Omental fat pad (tissue), 4 donors: Measurements from ENCODE around the gene TEC. TPM values are rescaled to one million over a fixed set of nuclear protein-coding genes. Genes with fewer than 3 reads are reported as not detected.
A peak's percentile ranks its signal among the peaks of the same experiment; 100 is the strongest.
"Not testable (repeated sequence)": the region's sequence is repeated elsewhere in the genome, so short reads cannot be mapped to it uniquely, and the experiment has no call there.

ENCODE experiments used
- ATAC-seq: fragments of 150-250 bp; one replicate; pipeline ENCODE4 v1.9.1; 2016; ENCODE audit warnings: mild to moderate bottlenecking, moderate library complexity; ENCODE audit not compliant: low FRiP score
- DNase-seq: peaks from one replicate; pipeline ENCODE4 v3.0.0-alpha.2; 2019; ENCODE audit warnings: low spot score
- total RNA-seq, 4 donors: library from RNA; depleted of rRNA; stranded (reverse); fragments of >200 nt; gene quantifications; one replicate each; pipeline ENCODE4 v1.1.0, GENCODE V29; 2016
- TF ChIP-seq, protein P1 (sequence below), 3 donors: fragments of 450-650 bp; IDR thresholded peaks; one replicate each; pipeline ENCODE4 v1.5.1; 2016 to 2017; ENCODE audit warnings: antibody characterized with exemption in 3 of 3, mild to moderate bottlenecking in 3 of 3, moderate library complexity in 2 of 3

TEC gene
- total RNA-seq = 1 to 10 TPM; 2.6 to 4.8 (median 3.9) TPM

DNA sequence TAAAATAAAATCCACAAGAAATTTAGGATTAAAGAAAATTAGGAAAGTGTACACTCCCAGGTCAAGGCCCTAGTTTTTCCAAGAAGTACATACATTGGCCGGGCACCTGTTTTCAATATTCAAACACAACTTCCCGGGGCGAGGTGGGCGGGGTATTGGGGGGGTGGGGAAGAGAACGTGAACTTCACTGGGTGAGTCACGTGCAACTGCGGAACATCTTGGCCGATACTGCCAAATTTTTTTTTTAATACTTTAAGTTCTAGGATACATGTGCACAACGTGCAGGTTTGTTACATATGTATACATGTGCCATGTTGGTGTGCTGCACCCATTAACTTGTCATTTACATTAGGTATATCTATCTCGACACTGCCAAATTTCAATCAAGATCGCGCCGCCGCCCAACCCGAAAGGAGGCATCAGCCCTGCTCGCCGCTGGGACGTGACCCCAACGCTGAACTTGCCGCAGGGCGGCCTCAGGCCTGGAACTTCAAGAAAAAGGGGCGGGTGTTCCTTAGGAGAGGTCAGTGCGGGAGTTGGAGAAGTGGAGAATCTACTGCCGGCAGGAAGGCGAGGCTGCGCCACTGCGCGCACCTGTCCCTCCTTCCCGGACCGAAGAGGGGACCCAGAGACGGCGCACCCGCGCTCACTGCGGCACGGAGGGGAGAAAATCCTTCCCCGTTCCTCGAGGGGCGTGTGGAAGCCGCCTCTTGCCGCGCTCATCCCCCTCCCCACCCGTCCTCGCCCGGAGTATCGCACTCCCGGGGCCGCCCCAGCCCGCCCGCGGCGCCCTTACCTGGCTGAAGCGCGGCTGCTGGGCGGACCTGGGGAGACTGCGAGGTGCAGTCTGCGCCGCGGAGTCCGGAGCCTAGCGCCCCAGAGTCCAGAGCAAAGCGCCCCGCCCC is at the start of gene TEC:
Gene TEC, minus strand, starts transcription at position 883 of the 905 bp plus-strand sequence. CDS start 41,224 bp downstream, outside the sequence.
- TF ChIP-seq, protein P1, sequence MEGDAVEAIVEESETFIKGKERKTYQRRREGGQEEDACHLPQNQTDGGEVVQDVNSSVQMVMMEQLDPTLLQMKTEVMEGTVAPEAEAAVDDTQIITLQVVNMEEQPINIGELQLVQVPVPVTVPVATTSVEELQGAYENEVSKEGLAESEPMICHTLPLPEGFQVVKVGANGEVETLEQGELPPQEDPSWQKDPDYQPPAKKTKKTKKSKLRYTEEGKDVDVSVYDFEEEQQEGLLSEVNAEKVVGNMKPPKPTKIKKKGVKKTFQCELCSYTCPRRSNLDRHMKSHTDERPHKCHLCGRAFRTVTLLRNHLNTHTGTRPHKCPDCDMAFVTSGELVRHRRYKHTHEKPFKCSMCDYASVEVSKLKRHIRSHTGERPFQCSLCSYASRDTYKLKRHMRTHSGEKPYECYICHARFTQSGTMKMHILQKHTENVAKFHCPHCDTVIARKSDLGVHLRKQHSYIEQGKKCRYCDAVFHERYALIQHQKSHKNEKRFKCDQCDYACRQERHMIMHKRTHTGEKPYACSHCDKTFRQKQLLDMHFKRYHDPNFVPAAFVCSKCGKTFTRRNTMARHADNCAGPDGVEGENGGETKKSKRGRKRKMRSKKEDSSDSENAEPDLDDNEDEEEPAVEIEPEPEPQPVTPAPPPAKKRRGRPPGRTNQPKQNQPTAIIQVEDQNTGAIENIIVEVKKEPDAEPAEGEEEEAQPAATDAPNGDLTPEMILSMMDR (IDR thresholded peaks at IDR 0.05) = no peak
- ATAC-seq = peak; percentile 63
- DNase-seq = no peak

DNA sequence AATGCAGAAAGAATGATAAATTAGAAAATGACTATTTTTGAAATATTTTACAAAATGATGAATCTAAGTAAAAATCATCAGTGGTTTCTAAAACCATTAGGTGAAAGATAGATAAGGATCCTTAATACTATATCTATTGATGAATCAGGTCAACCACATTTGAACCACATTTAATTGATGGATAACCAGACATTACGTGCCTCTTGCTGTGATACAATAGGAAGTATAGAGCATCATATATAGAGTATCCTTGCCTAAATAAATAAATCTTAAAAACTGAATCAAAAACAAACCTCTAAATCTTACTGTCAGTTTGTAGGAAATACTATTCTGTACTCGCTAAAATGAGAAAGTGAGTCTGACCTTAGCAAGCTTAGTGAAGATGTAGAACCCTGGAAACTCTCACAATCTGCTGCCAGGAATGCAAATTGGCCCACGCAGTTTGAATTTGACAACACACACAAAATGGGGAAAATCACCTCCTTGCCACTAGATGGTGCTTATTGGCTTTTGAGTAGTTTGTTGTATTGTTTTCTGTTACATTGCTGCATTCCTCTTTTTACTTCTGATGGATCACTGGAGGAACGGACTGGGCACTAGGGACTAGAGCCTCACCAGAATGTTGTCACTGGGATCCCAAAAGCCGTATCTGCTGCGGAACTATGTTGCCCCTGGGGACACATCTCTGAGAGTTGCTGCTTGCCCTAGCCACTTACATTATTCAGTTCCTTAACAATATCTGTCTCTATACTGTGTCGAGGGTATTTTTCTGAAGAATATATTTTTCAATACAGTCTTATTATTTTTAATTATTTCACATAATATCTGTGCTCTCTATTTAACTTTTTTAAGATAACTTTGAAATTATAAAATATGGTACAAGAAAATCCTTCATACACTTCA is 46.3 kb upstream of the TEC start:
- no peak for ATAC-seq
- TF ChIP-seq, protein P1 (IDR thresholded peaks at IDR 0.05) = peak in 1 of 3 donors; percentile 16
- DNase-seq = no peak

DNA sequence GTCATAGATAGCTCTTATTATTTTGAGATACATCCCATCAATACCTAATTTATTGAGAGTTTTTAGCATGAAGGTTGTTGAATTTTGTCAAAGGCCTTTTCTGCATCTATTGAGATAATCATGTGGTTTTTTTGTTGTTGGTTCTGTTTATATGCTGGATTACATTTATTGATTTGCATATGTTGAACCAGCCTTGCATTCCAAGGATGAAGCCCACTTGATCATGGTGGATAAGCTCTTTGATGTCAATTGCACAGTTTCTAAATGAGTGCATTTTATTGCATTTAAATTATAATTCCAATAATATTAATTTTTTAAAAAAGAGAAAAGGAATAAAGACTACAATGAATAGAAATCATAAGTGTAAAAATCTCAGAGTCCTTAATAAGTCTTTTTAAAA is 45.1 kb upstream of the TEC start:
- ATAC-seq, DNase-seq: not testable (repeated sequence)

DNA sequence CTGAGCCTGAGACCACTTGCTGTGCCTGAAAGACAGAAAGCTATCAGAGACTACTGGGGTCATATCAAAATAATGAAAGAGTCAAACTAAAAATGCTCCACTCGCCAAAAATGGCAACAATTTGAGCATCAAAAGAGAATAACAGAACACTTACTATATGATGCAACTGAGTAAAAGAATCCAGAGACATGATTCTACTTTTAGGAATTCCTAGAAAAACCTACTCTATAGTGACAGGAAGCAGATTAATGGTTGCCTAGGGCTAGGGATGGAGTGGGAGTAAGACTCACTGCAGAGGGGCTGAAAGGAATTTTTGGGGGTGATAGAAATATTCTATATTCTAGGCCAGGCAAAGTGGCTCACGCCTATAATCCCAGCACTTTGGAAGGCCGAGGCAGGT is 42.3 kb upstream of the TEC start:
- TF ChIP-seq, protein P1 (IDR thresholded peaks at IDR 0.05) = no peak
- ATAC-seq (no peak), DNase-seq (no peak)

DNA sequence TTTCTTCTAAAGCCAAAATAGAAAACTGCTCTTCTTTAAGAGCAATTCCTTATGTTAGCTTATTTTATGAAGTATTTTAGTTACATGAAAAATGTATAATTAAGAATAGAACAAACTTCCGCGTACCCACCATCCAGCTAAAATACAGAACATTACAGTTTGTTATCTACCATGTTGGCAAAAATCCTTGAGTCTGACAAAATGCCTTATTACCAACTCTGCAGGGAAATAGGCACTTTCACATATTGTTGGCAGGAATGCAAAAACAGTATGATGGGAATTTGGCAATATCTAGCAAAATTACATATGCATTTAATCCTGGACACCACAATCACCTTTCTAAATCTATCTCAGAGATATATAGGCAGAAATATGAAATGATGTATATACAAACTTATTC is 39.3 kb upstream of the TEC start:
- TF ChIP-seq, protein P1 (IDR thresholded peaks at IDR 0.05) = no peak
- ATAC-seq (no peak), DNase-seq (no peak)

DNA sequence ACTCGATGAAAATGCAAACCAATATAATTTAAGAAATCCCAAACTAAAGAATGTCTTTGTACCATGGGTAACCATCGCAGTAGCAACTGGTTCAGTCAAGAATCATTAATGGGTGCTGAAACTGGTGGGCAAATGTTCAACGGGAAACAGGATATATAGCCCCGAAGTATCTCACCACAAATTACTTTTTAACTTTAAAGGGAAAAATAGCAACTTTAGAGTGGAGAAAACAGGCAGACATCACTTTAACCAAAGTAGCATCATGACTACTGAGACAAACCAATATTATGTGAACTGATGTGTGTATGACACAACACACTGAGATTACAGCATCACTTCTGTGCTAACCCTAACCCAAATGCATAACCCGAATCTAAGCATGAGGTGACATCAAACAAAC is 37.9 kb upstream of the TEC start:
- TF ChIP-seq, protein P1 (IDR thresholded peaks at IDR 0.05) = no peak
- no peak for DNase-seq
- ATAC-seq = no peak

DNA sequence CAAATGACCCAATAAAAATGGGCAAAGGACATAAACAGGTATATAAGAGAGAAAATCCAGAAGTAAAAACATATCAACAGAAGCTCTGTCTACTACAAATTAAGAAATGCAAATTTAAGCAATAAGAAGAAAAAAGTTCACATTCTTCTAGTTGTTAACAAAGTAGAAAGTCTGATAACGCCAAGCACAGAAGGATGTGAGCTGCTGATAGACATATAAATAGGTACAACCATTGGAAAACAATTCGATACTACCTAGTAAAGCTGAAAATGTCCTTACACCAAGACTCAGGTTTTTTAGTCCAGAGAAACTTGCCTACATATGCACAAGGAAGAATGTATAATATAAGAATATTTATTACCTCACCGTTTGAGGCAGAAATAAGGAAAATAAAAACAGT is 35.9 kb upstream of the TEC start:
- TF ChIP-seq, protein P1 (IDR thresholded peaks at IDR 0.05) = no peak
- DNase-seq (no peak), ATAC-seq (no peak)
